ENCODE results near the gene RUFY4. TPM values are rescaled to one million over a fixed set of nuclear protein-coding genes. Genes with fewer than 3 reads are reported as not detected.

Gene RUFY4
- total RNA-seq, 1 experiment from 2014 or later: 0.66 TPM

- Histone ChIP-seq H3K23me2 (ENCODE audit: insufficient read length, low read depth, low read length, poor library complexity, severe bottlenecking) (no peaks in the 10 kb centered on the region), H2BK5ac (ENCODE audit: insufficient read length, low read length) (no peak overlapping the region), H2BK120ac (ENCODE audit: low read depth, low read length, poor library complexity, severe bottlenecking) (no peak overlapping the region), H2BK20ac (ENCODE audit: low read depth, low read length, poor library complexity, severe bottlenecking) (no peak overlapping the region), H4K8ac (replicated peaks; ENCODE audit: insufficient read length, low read depth, low read length) (no peak overlapping the region), H2BK15ac (ENCODE audit: low read depth, low read length) (no peak overlapping the region), H3K56ac (ENCODE audit: insufficient read length, low read depth, low read length) (no peak overlapping the region), H4K5ac (ENCODE audit: insufficient read length, low read depth, low read length) (no peak overlapping the region), H3K79me2 (ENCODE audit: insufficient read depth, low read length) (no peaks in the 10 kb centered on the region), H3K4me1 (ENCODE audit: insufficient read depth, low read length) (no peaks in the 10 kb centered on the region; the same call in 1 of the 2 replicates), H2BK12ac (ENCODE audit: insufficient read length, low read depth, low read length) (no peak overlapping the region), H3T11ph (ENCODE audit: low read length) (no peak overlapping the region), H3K27ac (ENCODE audit: insufficient read length, low read depth, low read length) (no peak overlapping the region), H4K91ac (ENCODE audit: insufficient read length, low read depth, low read length) (no peak overlapping the region), H3K27me3 (ENCODE audit: insufficient read depth, low read length) (no peaks in the 10 kb centered on the region; the same call in 1 of the 2 replicates), H3K4me2 (ENCODE audit: insufficient read depth, insufficient read length, low read length) (no peak overlapping the region), H3K23ac (ENCODE audit: insufficient read length, low read depth, low read length) (no peak overlapping the region), H3K9me3 (ENCODE audit: control insufficient read depth, low read depth, low read length) (no peaks in the 10 kb centered on the region), H3K9ac (ENCODE audit: extremely low read depth, insufficient read length, low read length) (no peak overlapping the region), H3K4ac (ENCODE audit: low read depth, low read length) (no peak overlapping the region), H3K79me1 (ENCODE audit: insufficient read depth, low read depth, low read length, poor library complexity, severe bottlenecking) (no peaks in the 10 kb centered on the region), H2AK5ac (ENCODE audit: insufficient read length, low read length) (no peak overlapping the region), H4K20me1 (ENCODE audit: control insufficient read depth, insufficient read depth, insufficient read length) (no peaks in the 10 kb centered on the region), H3K18ac (ENCODE audit: insufficient read length, low read depth, low read length) (no peak overlapping the region), H3K14ac (ENCODE audit: insufficient read depth, low read length) (no peak overlapping the region), H2AFZ (ENCODE audit: low read length) (no peak overlapping the region)
- WGBS (ENCODE audit: extremely low coverage, insufficient read length, low lambda C conversion rate): no CpG with 5 or more reads among the region's 4 CpGs
- TF ChIP-seq CTCF (conservative IDR thresholded peaks at IDR 0.05): no peak
- no peaks in the 10 kb centered on the region for H3K36me3 Mint-ChIP-seq (ENCODE audit: insufficient read depth in 1 of 3, low read depth in 3 of 3)
- no peak overlapping the region for H3K27ac Mint-ChIP-seq
- H3K4me3 Mint-ChIP-seq: no peak overlapping the region
- no peaks in the 10 kb centered on the region; a peak in 1 of 5 replicates for H3K9me3 Mint-ChIP-seq
- peaks cover 22% of the 10 kb centered on the region for H3K27me3 Mint-ChIP-seq (ENCODE audit: low read depth)
- H3K4me1 Mint-ChIP-seq: peaks cover 0 to 9% of the 10 kb centered on the region in 2 experiments; a peak in 2 of 4 replicates
- DNase-seq: no peak
Measured at GRCh38 chr2:218138047-218138446, 69.0 kb downstream of the RUFY4 start.

Other genes with a start within 250 kb of the RUFY4 start
- gene TNS1, start 66.3 kb upstream of the RUFY4 start, total RNA-seq (2021): 3.2 and 3.4 TPM in 2 replicates
- gene CXCR2, start 56.8 kb downstream of the RUFY4 start, total RNA-seq (2021): 0.59 and 0.83 TPM in 2 replicates
- not detected in 2 replicates for gene CXCR1, start 97.7 kb downstream of the RUFY4 start, total RNA-seq (2021)
- 197 and 204 TPM in 2 replicates for gene ARPC2, start 147.9 kb downstream of the RUFY4 start, total RNA-seq (2021)
- 0.37 and 0.44 TPM in 2 replicates for gene GPBAR1, start 191.8 kb downstream of the RUFY4 start, total RNA-seq (2021)
- gene AAMP, start 200.9 kb downstream of the RUFY4 start, total RNA-seq (2021): 103 and 106 TPM in 2 replicates
- gene PNKD, start 201.3 kb downstream of the RUFY4 start, total RNA-seq (2021): 31.6 and 32.3 TPM in 2 replicates
- gene TMBIM1, start 223.2 kb downstream of the RUFY4 start, total RNA-seq (2021): 17.4 and 20.1 TPM in 2 replicates

All from H9 (cell line).